Lower leg skin (tissue), 3 donors: Measurements from ENCODE around the gene NUDT8.

Source experiments
- POLR2A ChIP-seq, 2 donors: fragments of 450-650 bp; IDR thresholded peaks; one replicate each; pipeline ENCODE4 v1.6.1; 2016 to 2017; ENCODE audit warnings: antibody characterized with exemption in 2 of 2, mild to moderate bottlenecking in 1 of 2, moderate library complexity in 1 of 2
- TF ChIP-seq, protein P1 (sequence below), 3 donors: fragments of 450-650 bp; IDR thresholded peaks; one replicate each; pipeline ENCODE4 v1.5.1; 2016; ENCODE audit warnings: antibody characterized with exemption in 3 of 3, mild to moderate bottlenecking in 3 of 3, moderate library complexity in 2 of 3

DNA sequence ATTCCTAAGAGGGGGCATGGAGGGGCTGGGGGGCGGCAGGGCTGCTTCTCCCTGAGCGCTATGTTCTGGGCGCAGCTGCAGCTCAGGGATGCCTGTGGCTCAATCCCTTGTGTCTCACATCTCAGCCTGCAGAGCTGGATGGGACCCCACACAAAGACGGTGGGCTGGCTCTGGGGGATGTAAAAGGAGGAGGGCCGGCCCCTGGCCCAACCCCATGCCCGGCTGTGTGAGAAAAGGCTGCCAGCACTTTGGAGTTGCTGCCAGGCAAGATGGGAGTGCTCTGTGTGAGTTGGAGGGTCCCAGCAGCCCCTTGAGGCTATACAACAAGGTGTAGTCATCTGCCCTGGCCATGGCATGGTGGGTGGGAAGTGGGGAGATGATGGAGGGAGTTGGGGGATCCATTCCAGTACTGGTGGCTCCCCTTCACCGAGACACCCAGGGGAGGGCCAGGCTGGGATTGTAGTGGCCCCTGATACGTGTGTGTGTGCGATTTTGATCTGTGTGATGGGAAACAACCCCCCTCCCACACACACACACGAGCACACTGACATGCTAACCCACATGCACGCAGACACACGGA is 11.1 kb upstream of the NUDT8 start:
- TF ChIP-seq, protein P1, sequence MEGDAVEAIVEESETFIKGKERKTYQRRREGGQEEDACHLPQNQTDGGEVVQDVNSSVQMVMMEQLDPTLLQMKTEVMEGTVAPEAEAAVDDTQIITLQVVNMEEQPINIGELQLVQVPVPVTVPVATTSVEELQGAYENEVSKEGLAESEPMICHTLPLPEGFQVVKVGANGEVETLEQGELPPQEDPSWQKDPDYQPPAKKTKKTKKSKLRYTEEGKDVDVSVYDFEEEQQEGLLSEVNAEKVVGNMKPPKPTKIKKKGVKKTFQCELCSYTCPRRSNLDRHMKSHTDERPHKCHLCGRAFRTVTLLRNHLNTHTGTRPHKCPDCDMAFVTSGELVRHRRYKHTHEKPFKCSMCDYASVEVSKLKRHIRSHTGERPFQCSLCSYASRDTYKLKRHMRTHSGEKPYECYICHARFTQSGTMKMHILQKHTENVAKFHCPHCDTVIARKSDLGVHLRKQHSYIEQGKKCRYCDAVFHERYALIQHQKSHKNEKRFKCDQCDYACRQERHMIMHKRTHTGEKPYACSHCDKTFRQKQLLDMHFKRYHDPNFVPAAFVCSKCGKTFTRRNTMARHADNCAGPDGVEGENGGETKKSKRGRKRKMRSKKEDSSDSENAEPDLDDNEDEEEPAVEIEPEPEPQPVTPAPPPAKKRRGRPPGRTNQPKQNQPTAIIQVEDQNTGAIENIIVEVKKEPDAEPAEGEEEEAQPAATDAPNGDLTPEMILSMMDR (IDR thresholded peaks at IDR 0.05), result no peak
- no peak for TF ChIP-seq POLR2A (IDR thresholded peaks at IDR 0.05)
